ENCODE measurements around the gene SPATA17. TPM values are rescaled to one million over a fixed set of nuclear protein-coding genes. Genes with fewer than 3 reads are reported as not detected.
A peak's percentile ranks its signal among the peaks of the same experiment; 100 is the strongest.

The SPATA17 gene
- total and polyA plus RNA-seq, 2 experiments from 2014 or later, result 0.43 to 1.3 TPM

- Histone ChIP-seq H3K79me2 (ENCODE audit: insufficient read depth) (no peaks in the 10 kb centered on the region), H3K9ac (no peak overlapping the region), H4K20me1 (ENCODE audit: insufficient read depth) (no peaks in the 10 kb centered on the region), H3K4me2 (ENCODE audit: unreplicated experiment) (no peak overlapping the region), H2AFZ (no peak overlapping the region), H3F3A (ENCODE audit: insufficient read depth) (no peaks in the 10 kb centered on the region), H3K4me1 (ENCODE audit: insufficient read depth) (no peaks in the 10 kb centered on the region), H3K9me3 (ENCODE audit: low read depth) (no peaks in the 10 kb centered on the region), H3K27ac (no peak overlapping the region), H3K4me3 (no peak overlapping the region), H3K9me2 (ENCODE audit: insufficient read depth) (no peaks in the 10 kb centered on the region), H3K27me3 (replicated peaks; ENCODE audit: insufficient read depth) (no peaks in the 10 kb centered on the region), H3K36me3 (ENCODE audit: low read depth) (no peaks in the 10 kb centered on the region)
- in situ Hi-C loops (cut with MboI), result no loop called here
- TF ChIP-seq EZH2 (IDR thresholded peaks at IDR 0.05; ENCODE audit: insufficient read depth, poor library complexity, severe bottlenecking) (no peak), EZH2phosphoT487 (IDR thresholded peaks at IDR 0.05; ENCODE audit: insufficient read depth, low read depth) (no peak)
- WGBS, 2 experiments (ENCODE audit: low coverage in 1 of 2, low lambda C conversion rate in 2 of 2, missing lambda C conversion rate in 2 of 2), result 12 to 14% methylated on average over 3 of the region's 3 CpGs
- no peak for DNase-seq
Observed at GRCh38 chr1:217910203-217910602, 279.1 kb downstream of the SPATA17 start.

- Histone ChIP-seq H4K20me1 (ENCODE audit: insufficient read depth) (no peaks in the 10 kb centered on the region), H3K36me3 (ENCODE audit: low read depth) (no peaks in the 10 kb centered on the region), H2AFZ (no peak overlapping the region), H3K9me2 (ENCODE audit: insufficient read depth) (no peaks in the 10 kb centered on the region), H3K27me3 (replicated peaks; ENCODE audit: insufficient read depth) (no peaks in the 10 kb centered on the region), H3K4me3 (no peak overlapping the region), H3K9ac (no peak overlapping the region), H3F3A (ENCODE audit: insufficient read depth) (no peaks in the 10 kb centered on the region), H3K79me2 (ENCODE audit: insufficient read depth) (no peaks in the 10 kb centered on the region), H3K9me3 (ENCODE audit: low read depth) (no peaks in the 10 kb centered on the region), H3K27ac (no peak overlapping the region), H3K4me1 (ENCODE audit: insufficient read depth) (no peaks in the 10 kb centered on the region), H3K4me2 (ENCODE audit: unreplicated experiment) (no peak overlapping the region)
- DNase-seq, result no peak
- in situ Hi-C loops (cut with MboI), result no loop called here
- 39 to 42% methylated on average over 3 of the region's 3 CpGs for WGBS, 2 experiments (ENCODE audit: low coverage in 1 of 2, low lambda C conversion rate in 2 of 2, missing lambda C conversion rate in 2 of 2)
- TF ChIP-seq EZH2 (IDR thresholded peaks at IDR 0.05; ENCODE audit: insufficient read depth, poor library complexity, severe bottlenecking) (no peak), EZH2phosphoT487 (IDR thresholded peaks at IDR 0.05; ENCODE audit: insufficient read depth, low read depth) (no peak)
Observed at GRCh38 chr1:217910791-217911320, 279.7 kb downstream of the SPATA17 start.

- Histone ChIP-seq H3K79me2 (ENCODE audit: insufficient read depth) (no peaks in the 10 kb centered on the region), H3K9me3 (ENCODE audit: low read depth) (no peaks in the 10 kb centered on the region), H4K20me1 (ENCODE audit: insufficient read depth) (no peaks in the 10 kb centered on the region), H3K9ac (no peak overlapping the region), H3K27me3 (replicated peaks; ENCODE audit: insufficient read depth) (no peaks in the 10 kb centered on the region), H3F3A (ENCODE audit: insufficient read depth) (no peaks in the 10 kb centered on the region), H3K36me3 (ENCODE audit: low read depth) (no peaks in the 10 kb centered on the region), H3K4me2 (ENCODE audit: unreplicated experiment) (no peak overlapping the region), H3K9me2 (ENCODE audit: insufficient read depth) (no peaks in the 10 kb centered on the region), H3K27ac (no peak overlapping the region), H3K4me3 (no peak overlapping the region), H2AFZ (no peak overlapping the region), H3K4me1 (ENCODE audit: insufficient read depth) (no peaks in the 10 kb centered on the region)
- WGBS, 2 experiments (ENCODE audit: low coverage in 1 of 2, low lambda C conversion rate in 2 of 2, missing lambda C conversion rate in 2 of 2), result 60 to 61% methylated on average over 8 of the region's 8 CpGs
- TF ChIP-seq EZH2 (IDR thresholded peaks at IDR 0.05; ENCODE audit: insufficient read depth, poor library complexity, severe bottlenecking), result no peak
- TF ChIP-seq EZH2phosphoT487 (IDR thresholded peaks at IDR 0.05; ENCODE audit: insufficient read depth, low read depth), result no peak
- in situ Hi-C loops (cut with MboI), result no loop called here
- DNase-seq, result peak; percentile 10
Observed at GRCh38 chr1:217911908-217912307, 280.8 kb downstream of the SPATA17 start.

GRCh38 chr1:217917281-217917887, 286.2 kb downstream of the SPATA17 start:
- Histone ChIP-seq H3K36me3 (ENCODE audit: low read depth) (no peaks in the 10 kb centered on the region), H3K9me3 (ENCODE audit: low read depth) (no peaks in the 10 kb centered on the region), H3K4me1 (ENCODE audit: insufficient read depth) (no peaks in the 10 kb centered on the region), H3K4me3 (no peak overlapping the region), H3F3A (ENCODE audit: insufficient read depth) (no peaks in the 10 kb centered on the region), H3K27ac (no peak overlapping the region), H3K79me2 (ENCODE audit: insufficient read depth) (no peaks in the 10 kb centered on the region), H3K27me3 (replicated peaks; ENCODE audit: insufficient read depth) (peaks cover 22% of the 10 kb centered on the region; the same call in 1 of the 2 replicates), H3K4me2 (ENCODE audit: unreplicated experiment) (no peak overlapping the region), H4K20me1 (ENCODE audit: insufficient read depth) (no peaks in the 10 kb centered on the region), H3K9me2 (ENCODE audit: insufficient read depth) (no peaks in the 10 kb centered on the region), H3K9ac (no peak overlapping the region), H2AFZ (no peak overlapping the region)
- TF ChIP-seq EZH2phosphoT487 (IDR thresholded peaks at IDR 0.05; ENCODE audit: insufficient read depth, low read depth), result no peak
- TF ChIP-seq EZH2 (IDR thresholded peaks at IDR 0.05; ENCODE audit: insufficient read depth, poor library complexity, severe bottlenecking), result no peak
- in situ Hi-C loops (cut with MboI), result no loop called here
- 31 to 33% methylated on average over 13 of the region's 13 CpGs for WGBS, 2 experiments (ENCODE audit: low coverage in 1 of 2, low lambda C conversion rate in 2 of 2, missing lambda C conversion rate in 2 of 2)
- no peak for DNase-seq
